ENCODE data around the gene MRNIP. TPM values are rescaled to one million over a fixed set of nuclear protein-coding genes. Genes with fewer than 3 reads are reported as not detected.

MRNIP gene
- total RNA-seq, 4 donors from 2014 or later: 13.7 to 44.9 (median 26.5) TPM

GRCh38 chr5:179833056-179833708 is 25.4 kb downstream of the MRNIP start:
- TF ChIP-seq CTCF (IDR thresholded peaks at IDR 0.05): no peak
- TF ChIP-seq POLR2A (IDR thresholded peaks at IDR 0.05): no peak
- intact Hi-C loops (cut with DNase I; ENCODE audit: low total_unique reads): no loop called here
- 79 to 83% methylated on average over 22 to 23 of the region's 23 CpGs for WGBS, 2 donors
- no peak for DNase-seq (ENCODE audit: low spot score in 2 of 2)
- no peak overlapping the region for H3K4me3 ChIP-seq (ENCODE audit: low read depth, poor library complexity, severe bottlenecking)

- DNase-seq (ENCODE audit: low spot score in 2 of 2): no peak
- intact Hi-C loops (cut with DNase I; ENCODE audit: low total_unique reads): no loop called here
- WGBS, 2 donors: 88 to 95% methylated on average over 13 to 20 of the region's 20 CpGs
- H3K4me3 ChIP-seq (ENCODE audit: low read depth, poor library complexity, severe bottlenecking): no peak overlapping the region
- TF ChIP-seq CTCF (IDR thresholded peaks at IDR 0.05) (no peak), POLR2A (IDR thresholded peaks at IDR 0.05) (no peak)
These were observed 26.4 kb downstream of the MRNIP start for GRCh38 chr5:179832039-179832745.

- H3K4me3 ChIP-seq (ENCODE audit: low read depth, poor library complexity, severe bottlenecking): no peak overlapping the region
- intact Hi-C loops (cut with DNase I; ENCODE audit: low total_unique reads): no loop called here
- WGBS, 2 donors: 92 to 94% methylated on average over 7 of the region's 7 CpGs
- no peak for DNase-seq (ENCODE audit: low spot score in 2 of 2)
- TF ChIP-seq POLR2A (IDR thresholded peaks at IDR 0.05) (no peak), CTCF (IDR thresholded peaks at IDR 0.05) (no peak)
These were observed 27.7 kb downstream of the MRNIP start for GRCh38 chr5:179830818-179831468.

GRCh38 chr5:179829732-179830435 is 28.7 kb downstream of the MRNIP start:
- intact Hi-C loops (cut with DNase I; ENCODE audit: low total_unique reads): no loop called here
- H3K4me3 ChIP-seq (ENCODE audit: low read depth, poor library complexity, severe bottlenecking): no peak overlapping the region
- TF ChIP-seq POLR2A (IDR thresholded peaks at IDR 0.05): no peak
- no peak for TF ChIP-seq CTCF (IDR thresholded peaks at IDR 0.05)
- DNase-seq (ENCODE audit: low spot score in 2 of 2): no peak
- 89 to 91% methylated on average over 7 of the region's 7 CpGs for WGBS, 2 donors

GRCh38 chr5:179828756-179829421 is 29.7 kb downstream of the MRNIP start:
- DNase-seq (ENCODE audit: low spot score in 2 of 2): no peak
- 93 to 96% methylated on average over 3 of the region's 3 CpGs for WGBS, 2 donors
- intact Hi-C loops (cut with DNase I; ENCODE audit: low total_unique reads): no loop called here
- no peak for TF ChIP-seq CTCF (IDR thresholded peaks at IDR 0.05)
- no peak overlapping the region for H3K4me3 ChIP-seq (ENCODE audit: low read depth, poor library complexity, severe bottlenecking)

All from lower leg skin (tissue), 4 donors.